Middle frontal gyrus (tissue), 1 donor: ENCODE results near the gene OR1M1.
"Not testable (repeated sequence)": the region's sequence is repeated elsewhere in the genome, so short reads cannot be mapped to it uniquely, and the experiment has no call there.

ENCODE experiments used
- DNase-seq: peaks from one replicate; pipeline ENCODE4 v3.0.0-alpha.2; 2015; ENCODE audit warnings: low spot score; ENCODE audit errors: extremely low spot score

OR1M1 gene

GRCh38 chr19:9086761-9087160, at the start of gene OR1M1:
Gene OR1M1 (plus strand): TSS chr19:9087061. CDS start chr19:9093245, 6,184 bp downstream.
- no peak for DNase-seq

- DNase-seq, result no peak
Measured at GRCh38 chr19:9037400-9038062, 49.3 kb upstream of the OR1M1 start.

GRCh38 chr19:9039728-9040127, 47.1 kb upstream of the OR1M1 start:
- no peak for DNase-seq

- no peak for DNase-seq
Measured at GRCh38 chr19:9040131-9040530, 46.7 kb upstream of the OR1M1 start.

- no peak for DNase-seq
Measured at GRCh38 chr19:9041023-9041422, 45.8 kb upstream of the OR1M1 start.

GRCh38 chr19:9043524-9043923, 43.3 kb upstream of the OR1M1 start:
- no peak for DNase-seq

GRCh38 chr19:9044449-9044848, 42.4 kb upstream of the OR1M1 start:
- DNase-seq, result no peak

GRCh38 chr19:9046694-9047093, 40.2 kb upstream of the OR1M1 start:
- no peak for DNase-seq

GRCh38 chr19:9052894-9053293, 34.0 kb upstream of the OR1M1 start:
- no peak for DNase-seq

- not testable (repeated sequence) for DNase-seq
Measured at GRCh38 chr19:9053674-9054073, 33.2 kb upstream of the OR1M1 start.

- DNase-seq, result no peak
Measured at GRCh38 chr19:9054207-9054606, 32.7 kb upstream of the OR1M1 start.

- DNase-seq, result no peak
Measured at GRCh38 chr19:9054765-9055164, 32.1 kb upstream of the OR1M1 start.

- DNase-seq, result not testable (repeated sequence)
Measured at GRCh38 chr19:9056131-9056530, 30.7 kb upstream of the OR1M1 start.

- no peak for DNase-seq
Measured at GRCh38 chr19:9057505-9058258, 29.2 kb upstream of the OR1M1 start.

- DNase-seq, result no peak
Measured at GRCh38 chr19:9058905-9059667, 27.8 kb upstream of the OR1M1 start.

GRCh38 chr19:9060564-9061340, 26.1 kb upstream of the OR1M1 start:
- no peak for DNase-seq

GRCh38 chr19:9061879-9062278, 25.0 kb upstream of the OR1M1 start:
- DNase-seq, result no peak

GRCh38 chr19:9065457-9066014, 21.3 kb upstream of the OR1M1 start:
- no peak for DNase-seq

GRCh38 chr19:9070066-9070465, 16.8 kb upstream of the OR1M1 start:
- no peak for DNase-seq

- DNase-seq, result not testable (repeated sequence)
Measured at GRCh38 chr19:9071720-9072119, 15.1 kb upstream of the OR1M1 start.

- DNase-seq, result no peak
Measured at GRCh38 chr19:9073806-9074205, 13.1 kb upstream of the OR1M1 start.
